Bronchus fibroblast of lung (primary cell): ENCODE measurements around the gene RSRC2. TPM values are rescaled to one million over a fixed set of nuclear protein-coding genes. Genes with fewer than 3 reads are reported as not detected.

ENCODE experiments used
- total RNA-seq: library from RNA; depleted of rRNA; stranded (reverse); fragments of >200 nt; gene quantifications from 2 replicates; pipeline ENCODE4 v1.2.3, GENCODE V29; 2015

Gene RSRC2, protein sequence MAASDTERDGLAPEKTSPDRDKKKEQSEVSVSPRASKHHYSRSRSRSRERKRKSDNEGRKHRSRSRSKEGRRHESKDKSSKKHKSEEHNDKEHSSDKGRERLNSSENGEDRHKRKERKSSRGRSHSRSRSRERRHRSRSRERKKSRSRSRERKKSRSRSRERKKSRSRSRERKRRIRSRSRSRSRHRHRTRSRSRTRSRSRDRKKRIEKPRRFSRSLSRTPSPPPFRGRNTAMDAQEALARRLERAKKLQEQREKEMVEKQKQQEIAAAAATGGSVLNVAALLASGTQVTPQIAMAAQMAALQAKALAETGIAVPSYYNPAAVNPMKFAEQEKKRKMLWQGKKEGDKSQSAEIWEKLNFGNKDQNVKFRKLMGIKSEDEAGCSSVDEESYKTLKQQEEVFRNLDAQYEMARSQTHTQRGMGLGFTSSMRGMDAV
- 18.6 and 27.1 TPM in 2 replicates for total RNA-seq

DNA sequence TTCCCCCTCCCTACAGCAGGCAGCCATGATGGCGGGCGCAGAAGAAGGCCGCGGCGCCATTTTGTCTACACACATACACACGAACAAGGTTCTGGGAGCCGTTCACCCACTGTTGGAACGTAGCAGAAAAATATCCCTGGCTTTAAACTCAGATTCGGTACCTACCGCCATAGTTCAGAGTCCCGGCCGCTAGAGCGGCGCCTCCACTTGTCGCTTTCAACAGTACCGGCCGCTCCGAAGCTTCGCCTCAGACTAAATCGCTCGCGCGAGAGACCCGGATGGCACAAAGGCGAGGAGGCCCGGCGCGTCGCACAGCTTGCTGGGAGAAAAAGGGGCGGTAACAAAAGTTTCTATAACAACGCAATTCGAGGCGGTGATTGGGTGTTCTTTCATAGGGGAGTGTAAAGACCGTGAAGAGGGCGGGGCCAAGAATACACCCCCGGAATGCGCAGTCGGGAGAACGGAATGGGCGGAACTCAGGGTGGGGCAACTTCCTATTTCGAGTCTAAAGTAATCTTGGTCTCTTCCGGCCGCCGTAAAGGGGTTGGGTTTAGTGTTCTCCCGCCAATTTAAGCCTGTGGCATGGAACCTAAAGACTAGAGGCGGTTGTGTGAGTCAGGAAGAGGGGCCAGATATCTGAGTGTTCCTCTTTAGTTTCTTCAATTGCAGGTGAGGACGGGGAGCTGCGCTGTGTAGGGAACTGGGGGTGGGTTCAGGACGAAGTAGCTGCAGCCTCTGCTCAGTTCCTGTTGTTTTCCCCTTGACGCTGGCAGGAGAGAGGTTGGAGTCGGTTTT, at the start of gene RSRC2, which contains the start of gene KNTC1:
TSS of gene RSRC2 (minus strand) at position 254 of the 795 bp plus-strand sequence. CDS start at position 171, 83 bp downstream.
TSS of gene KNTC1 (plus strand) at position 567 of the 795 bp plus-strand sequence. CDS start 2,815 bp downstream, outside the sequence.

DNA sequence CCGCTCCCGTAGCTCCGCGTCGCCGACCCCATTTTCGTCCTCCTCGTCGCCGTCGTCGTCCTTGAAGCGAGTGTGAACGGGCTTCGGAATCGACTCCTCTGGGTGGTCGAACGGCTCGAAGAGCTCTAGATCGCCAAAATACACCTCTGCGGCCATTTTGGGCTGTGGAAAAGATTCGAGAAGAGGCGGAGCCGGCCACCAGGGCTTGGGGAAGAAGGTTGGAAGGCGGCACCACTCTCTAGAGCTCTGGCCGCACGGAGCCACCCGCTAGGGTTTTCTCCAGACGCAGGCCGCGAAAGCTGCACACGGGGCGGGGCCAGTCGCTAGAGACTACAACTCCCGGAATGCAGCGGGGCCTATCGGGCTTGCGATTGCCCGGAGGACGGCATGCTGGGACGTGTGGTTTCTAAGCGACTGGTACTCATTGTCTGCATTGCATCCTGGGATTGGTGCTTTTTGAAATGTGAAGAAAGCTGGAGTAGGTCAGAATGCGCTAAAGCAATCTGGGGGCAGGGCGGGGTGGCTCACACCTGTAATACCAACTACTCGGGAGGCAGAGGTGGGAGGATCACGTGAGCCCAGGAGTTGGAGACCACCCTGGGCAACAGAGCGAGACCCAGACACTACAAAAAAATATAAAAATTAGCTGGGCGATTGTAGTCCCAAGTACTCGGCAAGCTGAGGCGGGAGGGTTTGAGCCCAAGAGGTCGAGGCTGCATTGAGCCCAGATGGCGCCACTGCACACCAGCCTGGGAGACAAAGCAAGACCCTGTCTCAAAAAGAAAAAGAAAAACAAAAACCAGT, 25.8 kb downstream of the RSRC2 start, which contains the start of gene ZCCHC8:
TSS of gene ZCCHC8 (minus strand) at position 248 of the 804 bp plus-strand sequence. CDS start at position 156, 92 bp downstream.

Other genes starting within 250 kb of the RSRC2 start
- 24.7 and 29.4 TPM in 2 replicates for gene CLIP1, start 104.3 kb downstream of the RSRC2 start, total RNA-seq
- gene ZCCHC8, start 26.0 kb downstream of the RSRC2 start, total RNA-seq: 12.2 and 14.8 TPM in 2 replicates
- gene KNTC1, start 313 bp upstream of the RSRC2 start, total RNA-seq: 32.3 and 36.5 TPM in 2 replicates
- gene HCAR2, start 176.4 kb upstream of the RSRC2 start, total RNA-seq: not detected in 2 replicates
- gene HCAR3, start 189.9 kb upstream of the RSRC2 start, total RNA-seq: not detected in 2 replicates
- 0.34 and 0.74 TPM in 2 replicates for gene HCAR1, start 203.9 kb upstream of the RSRC2 start, total RNA-seq
- 26.9 and 30.3 TPM in 2 replicates for gene DENR, start 225.9 kb upstream of the RSRC2 start, total RNA-seq
- gene CCDC62, start 247.6 kb upstream of the RSRC2 start, total RNA-seq: under 0.01 TPM in 1 of 2 replicates, not detected in the other